Transverse colon (tissue), 4 donors: Measurements from ENCODE around the gene DLGAP3. TPM values are rescaled to one million over a fixed set of nuclear protein-coding genes. Genes with fewer than 3 reads are reported as not detected.
"Not testable (repeated sequence)": the region's sequence is repeated elsewhere in the genome, so short reads cannot be mapped to it uniquely, and the experiment has no call there.

Experiments
- DNase-seq: peaks from one replicate; pipeline ENCODE4 v3.0.0-alpha.2; 2019
- H3K27ac ChIP-seq, 4 donors: fragments of 200-600 bp; sonication (generic); 2 replicates each; pipeline ENCODE4 v1.5.1; 2016 to 2018; ENCODE audit warnings: inconsistent platforms in 4 of 4
- H3K27me3 ChIP-seq: fragments of 200-600 bp; sonication (generic); 2 replicates; pipeline ENCODE4 v1.5.1; 2017; ENCODE audit warnings: inconsistent platforms
- H3K36me3 ChIP-seq, 4 donors: fragments of 200-600 bp; sonication (generic); 2 replicates each; pipeline ENCODE4 v1.5.1; 2017 to 2019; ENCODE audit warnings: inconsistent platforms in 4 of 4
- H3K4me1 ChIP-seq, 4 donors: fragments of 200-600 bp; sonication (generic); 2 replicates each; pipeline ENCODE4 v1.5.1; 2017 to 2020; ENCODE audit warnings: inconsistent platforms in 4 of 4
- H3K4me3 ChIP-seq, 4 donors: fragments of 200-600 bp; sonication (generic); 1 replicate in 1 of 4; 2 replicates in 3 of 4; pipeline versions ENCODE4 v1.5.1 to v1.6.1; 2017 to 2019; ENCODE audit warnings: inconsistent platforms in 4 of 4
- H3K9me3 ChIP-seq, 2 donors: fragments of 200-600 bp; sonication (generic); 2 replicates each; pipeline ENCODE4 v1.5.1; 2017 to 2019; ENCODE audit warnings: inconsistent platforms in 2 of 2
- EP300 ChIP-seq: sonication (generic); formaldehyde crosslinking; IDR thresholded peaks from one replicate; pipeline ENCODE4 v1.6.1; 2017; ENCODE audit warnings: antibody characterized with exemption, low read depth
- POLR2A ChIP-seq: fragments of 450-650 bp; IDR thresholded peaks from one replicate; pipeline ENCODE4 v1.6.1; 2016; ENCODE audit warnings: antibody characterized with exemption, mild to moderate bottlenecking, moderate library complexity
- POLR2AphosphoS5 ChIP-seq, 3 donors: sonication (generic); formaldehyde crosslinking; IDR thresholded peaks; one replicate each; pipeline ENCODE4 v1.6.1; 2016; ENCODE audit warnings: antibody characterized with exemption in 3 of 3
- WGBS, 2 donors: methylation state at CpG; one replicate each; pipeline ENCODE4 v1.1.5; 2018; ENCODE audit warnings: low coverage in 1 of 2; 5-methylcytosine and 5-hydroxymethylcytosine counted together
- in situ Hi-C, 4 donors: fragments of 200-750 bp; cut with MboI; loops; one replicate each; pipeline versions ENCODE4 v1.15.0 to v1.15.1; 2017; ENCODE audit warnings: low sequenced_read_pairs in 3 of 4, low pct_ligation_motif_present in 1 of 4, low pct_unique_long_range_greater_than_20kb in 1 of 4
- intact Hi-C: fragments of 100-400 bp; cut with DNase I; formaldehyde crosslinking; loops from one replicate; pipeline ENCODE4 v1.15.1; 2023; ENCODE audit warnings: low total_unique reads
- total RNA-seq, 4 donors: library from RNA; depleted of rRNA; stranded (reverse); fragments of >200 nt; gene quantifications; one replicate each; pipeline ENCODE4 v1.1.0, GENCODE V29; 2016
- TF ChIP-seq, protein P1 (sequence below), 5 experiments: fragments of 200-600 bp in 3 of 5; fragments of 450-650 bp in 2 of 5; sonication (generic) in 3 of 5; IDR thresholded peaks; 1 replicate in 2 of 5; 2 replicates in 3 of 5; pipeline ENCODE4 v1.5.1; 2016 to 2017; ENCODE audit warnings: antibody characterized with exemption in 5 of 5, inconsistent platforms in 3 of 5, mild to moderate bottlenecking in 2 of 5, moderate library complexity in 1 of 5

Gene DLGAP3
- total RNA-seq, 4 donors from 2014 or later, result 0.14 to 1.4 (median 0.64) TPM

DNA sequence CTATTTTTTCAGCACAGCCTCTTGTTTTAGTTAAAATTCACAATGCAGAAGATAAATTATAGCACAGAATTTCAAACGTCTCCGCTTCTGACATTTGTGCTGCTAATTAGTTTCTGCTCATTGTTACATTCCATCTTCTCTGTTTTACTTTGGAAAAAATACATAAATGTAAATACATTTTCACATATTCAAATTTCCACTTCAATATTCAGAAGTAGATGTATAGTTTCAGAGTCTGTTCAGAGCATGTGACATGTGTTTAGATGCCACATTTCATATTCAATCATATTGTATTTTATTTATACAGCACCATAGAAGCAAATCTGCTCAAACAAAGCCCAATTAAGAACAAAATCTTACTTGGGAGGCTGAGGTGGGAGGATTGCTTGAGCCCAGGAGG lies 36.1 kb upstream of the DLGAP3 start:
- intact Hi-C loops, result no loop called here
- WGBS, 2 donors, result 88 to 93% methylated on average over 2 of the region's 2 CpGs
- no peak overlapping the region for H3K4me3 ChIP-seq
- peaks cover 0 to 3% of the 10 kb centered on the region in 2 donors for H3K9me3 ChIP-seq
- peaks cover 3% of the 10 kb centered on the region for H3K27me3 ChIP-seq
- H3K4me1 ChIP-seq, result no peaks in the 10 kb centered on the region
- H3K27ac ChIP-seq, result no peak overlapping the region
- H3K36me3 ChIP-seq, result no peaks in the 10 kb centered on the region
- TF ChIP-seq POLR2AphosphoS5 (IDR thresholded peaks at IDR 0.05) (no peak), POLR2A (no peak), EP300 (no peak)
- TF ChIP-seq, protein P1, sequence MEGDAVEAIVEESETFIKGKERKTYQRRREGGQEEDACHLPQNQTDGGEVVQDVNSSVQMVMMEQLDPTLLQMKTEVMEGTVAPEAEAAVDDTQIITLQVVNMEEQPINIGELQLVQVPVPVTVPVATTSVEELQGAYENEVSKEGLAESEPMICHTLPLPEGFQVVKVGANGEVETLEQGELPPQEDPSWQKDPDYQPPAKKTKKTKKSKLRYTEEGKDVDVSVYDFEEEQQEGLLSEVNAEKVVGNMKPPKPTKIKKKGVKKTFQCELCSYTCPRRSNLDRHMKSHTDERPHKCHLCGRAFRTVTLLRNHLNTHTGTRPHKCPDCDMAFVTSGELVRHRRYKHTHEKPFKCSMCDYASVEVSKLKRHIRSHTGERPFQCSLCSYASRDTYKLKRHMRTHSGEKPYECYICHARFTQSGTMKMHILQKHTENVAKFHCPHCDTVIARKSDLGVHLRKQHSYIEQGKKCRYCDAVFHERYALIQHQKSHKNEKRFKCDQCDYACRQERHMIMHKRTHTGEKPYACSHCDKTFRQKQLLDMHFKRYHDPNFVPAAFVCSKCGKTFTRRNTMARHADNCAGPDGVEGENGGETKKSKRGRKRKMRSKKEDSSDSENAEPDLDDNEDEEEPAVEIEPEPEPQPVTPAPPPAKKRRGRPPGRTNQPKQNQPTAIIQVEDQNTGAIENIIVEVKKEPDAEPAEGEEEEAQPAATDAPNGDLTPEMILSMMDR (IDR thresholded peaks at IDR 0.05), result no peak
- in situ Hi-C loops, result no loop called here
- DNase-seq, result no peak

DNA sequence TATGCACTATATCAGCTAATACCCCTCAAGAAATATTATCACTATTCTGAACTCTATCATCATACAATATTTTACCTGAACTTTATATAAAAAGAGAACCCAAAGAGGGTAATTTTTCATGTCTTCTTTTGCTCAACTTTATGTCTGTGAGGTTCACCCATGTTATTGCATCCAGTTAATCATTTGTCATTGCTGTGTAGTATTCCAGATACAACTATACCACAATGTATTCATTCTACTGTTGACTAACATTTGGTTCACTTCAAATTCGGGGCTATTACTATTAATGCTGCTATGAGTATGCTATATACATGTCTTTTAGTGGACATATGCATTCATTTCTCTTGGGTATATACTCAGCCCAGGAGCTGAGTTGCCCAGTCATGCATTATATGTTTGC lies 21.0 kb upstream of the DLGAP3 start:
- Histone ChIP-seq H3K4me3 (no peak overlapping the region), H3K27ac (no peak overlapping the region), H3K27me3 (no peaks in the 10 kb centered on the region), H3K9me3 (no peaks in the 10 kb centered on the region), H3K4me1 (no peaks in the 10 kb centered on the region), H3K36me3 (no peaks in the 10 kb centered on the region)
- no peak for DNase-seq
- no peak for TF ChIP-seq POLR2A
- TF ChIP-seq, protein P1 (IDR thresholded peaks at IDR 0.05), result no peak
- no peak for TF ChIP-seq EP300
- no peak for TF ChIP-seq POLR2AphosphoS5 (IDR thresholded peaks at IDR 0.05)
- intact Hi-C loops (no loop called here), in situ Hi-C loops (no loop called here)
- WGBS, 2 donors, result 53% methylated on average over 1 of the region's 1 CpG; no CpG with 5 or more reads in 1 of the 2 donors

DNA sequence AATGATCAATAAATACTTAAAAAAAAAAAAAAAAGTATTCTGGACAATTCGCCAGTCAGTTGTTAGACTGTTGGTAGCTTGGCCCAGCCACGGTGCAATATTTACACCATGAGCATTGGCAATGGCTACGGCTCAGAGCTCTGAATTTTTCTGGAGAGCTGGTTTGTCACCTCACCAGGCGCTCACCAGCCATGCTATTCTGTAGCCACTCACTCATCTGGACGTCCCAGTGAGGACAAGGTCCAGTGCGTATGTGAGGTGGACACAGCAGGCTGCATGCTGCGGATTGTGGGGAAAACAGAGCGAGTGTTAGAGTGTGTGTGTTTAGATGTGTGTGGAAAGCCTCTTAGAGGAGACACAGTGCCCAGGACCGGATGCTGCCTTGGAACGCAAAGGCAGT lies 19.3 kb upstream of the DLGAP3 start:
- H3K27ac ChIP-seq, H3K9me3 ChIP-seq, intact Hi-C loops, H3K4me1 ChIP-seq, H3K4me3 ChIP-seq, H3K36me3 ChIP-seq, DNase-seq, in situ Hi-C loops, H3K27me3 ChIP-seq: not testable (repeated sequence)
- 88 to 89% methylated on average over 4 to 10 of the region's 10 CpGs for WGBS, 2 donors

DNA sequence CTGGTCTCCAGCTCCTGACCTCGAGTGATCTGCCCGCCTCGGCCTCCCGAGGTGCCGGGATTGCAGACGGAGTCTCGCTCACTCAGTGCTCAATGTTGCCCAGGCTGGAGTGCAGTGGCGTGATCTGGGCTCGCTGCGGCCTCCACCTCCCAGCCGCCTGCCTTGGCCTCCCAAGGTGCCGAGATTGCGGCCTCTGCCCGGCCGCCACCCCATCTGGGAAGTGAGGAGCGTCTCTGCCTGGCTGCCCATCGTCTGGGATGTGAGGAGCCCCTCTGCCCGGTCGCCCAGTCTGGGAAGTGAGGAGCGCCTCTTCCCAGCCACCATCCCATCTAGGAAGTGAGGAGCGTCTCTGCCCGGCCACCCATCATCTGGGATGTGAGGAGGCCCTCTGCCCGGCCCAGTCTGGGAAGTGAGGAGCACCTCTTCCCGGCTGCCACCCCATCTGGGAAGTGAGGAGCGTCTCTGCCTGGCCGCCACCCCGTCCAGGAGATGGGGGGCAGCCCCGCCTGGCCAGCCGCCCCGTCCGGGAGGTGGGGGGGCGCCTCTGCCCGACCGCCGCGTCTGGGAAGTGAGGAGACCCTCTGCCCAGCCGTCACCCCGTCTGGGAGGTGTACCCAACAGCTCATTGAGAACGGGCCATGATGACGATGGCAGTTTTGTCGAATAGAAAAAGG lies 18.3 kb upstream of the DLGAP3 start:
- WGBS, 2 donors, result 93% methylated on average over 31 of the region's 41 CpGs; no CpG with 5 or more reads in 1 of the 2 donors
- H3K27ac ChIP-seq, DNase-seq: not testable (repeated sequence)

DNA sequence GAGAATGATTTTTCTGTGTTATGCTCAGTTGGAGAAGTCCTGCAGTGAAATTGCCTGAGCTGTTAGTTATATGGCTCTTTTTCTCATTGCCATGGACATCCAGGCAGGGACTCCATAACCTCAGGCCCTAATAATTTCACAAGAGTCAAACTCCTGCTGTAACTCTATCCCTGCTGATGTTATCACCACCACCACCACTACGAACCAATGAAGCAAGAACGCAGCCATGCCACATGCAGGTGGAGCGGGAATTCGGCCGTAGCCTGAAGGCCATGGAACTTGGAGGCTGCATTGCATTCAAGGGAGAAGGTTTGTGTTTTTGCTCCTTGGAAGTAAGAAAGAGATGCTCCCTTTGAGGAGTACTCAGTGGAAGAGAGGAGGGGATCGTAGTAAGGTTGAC lies 16.8 kb upstream of the DLGAP3 start:
- 91% methylated on average over 6 of the region's 6 CpGs; no CpG with 5 or more reads in 1 of the 2 donors for WGBS, 2 donors
- no peaks in the 10 kb centered on the region for H3K9me3 ChIP-seq
- H3K4me1 ChIP-seq, result no peaks in the 10 kb centered on the region
- TF ChIP-seq, protein P1 (IDR thresholded peaks at IDR 0.05), result no peak
- TF ChIP-seq EP300 (no peak), POLR2AphosphoS5 (IDR thresholded peaks at IDR 0.05) (no peak), POLR2A (no peak)
- DNase-seq, result no peak
- no peak overlapping the region for H3K4me3 ChIP-seq
- H3K27me3 ChIP-seq, result peaks cover 1% of the 10 kb centered on the region
- in situ Hi-C loops, result no loop called here
- H3K36me3 ChIP-seq, result no peaks in the 10 kb centered on the region
- intact Hi-C loops, result no loop called here
- H3K27ac ChIP-seq, result no peak overlapping the region

More for the DNA sequence above, 18.3 kb upstream of the DLGAP3 start:
- intact Hi-C loops, H3K4me3 ChIP-seq, in situ Hi-C loops, H3K27me3 ChIP-seq, H3K36me3 ChIP-seq, H3K9me3 ChIP-seq, H3K4me1 ChIP-seq: not testable (repeated sequence)

DNA sequence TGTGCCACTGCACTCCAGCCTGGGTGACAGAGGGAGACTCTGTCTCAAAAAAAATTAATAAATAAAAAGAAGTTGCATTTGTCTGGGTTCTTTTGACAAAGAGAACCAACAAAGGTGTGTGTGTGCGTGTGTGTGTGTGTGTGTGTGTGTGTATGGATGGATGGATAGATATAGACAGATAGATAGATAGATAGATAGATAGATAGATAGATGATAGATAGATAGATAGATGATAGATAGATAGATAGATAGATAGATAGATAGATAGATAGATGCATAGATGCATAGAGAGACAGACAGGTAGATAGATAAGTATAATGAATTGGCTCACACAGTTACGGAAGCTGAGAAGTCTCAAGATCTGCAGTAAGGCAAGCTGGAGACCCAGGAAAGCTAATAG lies 12.3 kb upstream of the DLGAP3 start:
- H3K9me3 ChIP-seq, in situ Hi-C loops, H3K4me1 ChIP-seq, H3K36me3 ChIP-seq, H3K4me3 ChIP-seq, H3K27ac ChIP-seq, DNase-seq, intact Hi-C loops: not testable (repeated sequence)
- H3K27me3 ChIP-seq, result peaks cover 21% of the 10 kb centered on the region
- WGBS, 2 donors, result 92 to 100% methylated on average over 2 of the region's 2 CpGs
